Measurements from ENCODE around the gene FRMD4B.

- no peak for TF ChIP-seq EGR1 (IDR thresholded peaks at IDR 0.05; ENCODE audit: borderline replicate concordance in 1 of 2, low read depth in 2 of 2, low read length in 2 of 2)
- TF ChIP-seq DPF2 (IDR thresholded peaks at IDR 0.05): no peak
- no peak for TF ChIP-seq USF2 (IDR thresholded peaks at IDR 0.05; ENCODE audit: borderline replicate concordance, low read depth, low read length)
- no peak for TF ChIP-seq POLR2AphosphoS5 (IDR thresholded peaks at IDR 0.05; ENCODE audit: low read length)
- no peak for TF ChIP-seq KDM1A (IDR thresholded peaks at IDR 0.05; ENCODE audit: borderline replicate concordance)
- TF ChIP-seq CBFB (IDR thresholded peaks at IDR 0.05; ENCODE audit: low read depth): no peak
Measured at GRCh38 chr3:69328963-69329302, 57.0 kb downstream of the FRMD4B start.
